ENCODE results near the gene FAM222A.

FAM222A gene

GRCh38 chr12:109713187-109714070 is at the start of gene FAM222A:
TSS of gene FAM222A (plus strand) at chr12:109713825. CDS start at chr12:109744147, 30,322 bp downstream.
- peaks cover 12% of the 10 kb centered on the region for H3K4me1 Mint-ChIP-seq
- H3K27me3 Mint-ChIP-seq: peaks cover 62% of the 10 kb centered on the region
- no peak within 1 kb of the TSS for H3K27ac Mint-ChIP-seq
- H3K36me3 Mint-ChIP-seq: no peaks in the 10 kb centered on the region
- H3K4me3 Mint-ChIP-seq: peak within 1 kb of the TSS; percentile 82
- peak; percentile 94 for ATAC-seq
- no peaks in the 10 kb centered on the region for H3K9me3 Mint-ChIP-seq

- H3K27me3 Mint-ChIP-seq: peaks cover 11% of the 10 kb centered on the region
- no peak overlapping the region for H3K27ac Mint-ChIP-seq
- H3K4me1 Mint-ChIP-seq: no peaks in the 10 kb centered on the region
- H3K4me3 Mint-ChIP-seq: no peak overlapping the region
- H3K36me3 Mint-ChIP-seq: no peaks in the 10 kb centered on the region
- no peaks in the 10 kb centered on the region for H3K9me3 Mint-ChIP-seq
- ATAC-seq: no peak
These were observed 49.2 kb upstream of the FAM222A start for GRCh38 chr12:109664402-109664801.

- H3K4me3 Mint-ChIP-seq: no peak overlapping the region
- peaks cover 27% of the 10 kb centered on the region for H3K27me3 Mint-ChIP-seq
- H3K27ac Mint-ChIP-seq: no peak overlapping the region
- no peak for ATAC-seq
- no peaks in the 10 kb centered on the region for H3K9me3 Mint-ChIP-seq
- H3K36me3 Mint-ChIP-seq: no peaks in the 10 kb centered on the region
- no peaks in the 10 kb centered on the region for H3K4me1 Mint-ChIP-seq
These were observed 47.6 kb upstream of the FAM222A start for GRCh38 chr12:109666068-109666467.

- ATAC-seq: no peak
- H3K27me3 Mint-ChIP-seq: peaks cover 32% of the 10 kb centered on the region
These were observed 42.9 kb upstream of the FAM222A start for GRCh38 chr12:109670731-109671130.

GRCh38 chr12:109671502-109671901 is 42.1 kb upstream of the FAM222A start:
- peaks cover 32% of the 10 kb centered on the region for H3K27me3 Mint-ChIP-seq
- no peaks in the 10 kb centered on the region for H3K36me3 Mint-ChIP-seq
- no peak for ATAC-seq
- H3K4me3 Mint-ChIP-seq: no peak overlapping the region
- no peaks in the 10 kb centered on the region for H3K4me1 Mint-ChIP-seq
- no peaks in the 10 kb centered on the region for H3K9me3 Mint-ChIP-seq
- no peak overlapping the region for H3K27ac Mint-ChIP-seq

More at GRCh38 chr12:109670731-109671130, 42.9 kb upstream of the FAM222A start:
- Mint-ChIP-seq H3K4me3 (no peak overlapping the region), H3K36me3 (no peaks in the 10 kb centered on the region), H3K4me1 (no peaks in the 10 kb centered on the region), H3K27ac (no peak overlapping the region), H3K9me3 (no peaks in the 10 kb centered on the region)

GRCh38 chr12:109673379-109673778 is 40.2 kb upstream of the FAM222A start:
- H3K36me3 Mint-ChIP-seq: no peaks in the 10 kb centered on the region
- H3K27ac Mint-ChIP-seq: no peak overlapping the region
- no peak overlapping the region for H3K4me3 Mint-ChIP-seq
- H3K4me1 Mint-ChIP-seq: no peaks in the 10 kb centered on the region
- ATAC-seq: no peak
- H3K27me3 Mint-ChIP-seq: peaks cover 32% of the 10 kb centered on the region
- no peaks in the 10 kb centered on the region for H3K9me3 Mint-ChIP-seq

- Mint-ChIP-seq H3K9me3 (no peaks in the 10 kb centered on the region), H3K36me3 (no peaks in the 10 kb centered on the region), H3K27me3 (peaks cover 27% of the 10 kb centered on the region), H3K4me1 (no peaks in the 10 kb centered on the region), H3K27ac (no peak overlapping the region), H3K4me3 (no peak overlapping the region)
- ATAC-seq: no peak
These were observed 39.7 kb upstream of the FAM222A start for GRCh38 chr12:109673884-109674283.

- no peak overlapping the region for H3K27ac Mint-ChIP-seq
These were observed 38.2 kb upstream of the FAM222A start for GRCh38 chr12:109675411-109675810.

GRCh38 chr12:109677279-109677691 is 36.3 kb upstream of the FAM222A start:
- H3K4me3 Mint-ChIP-seq: no peak overlapping the region
- no peaks in the 10 kb centered on the region for H3K27me3 Mint-ChIP-seq
- no peak overlapping the region for H3K27ac Mint-ChIP-seq
- no peak for ATAC-seq
- no peaks in the 10 kb centered on the region for H3K9me3 Mint-ChIP-seq
- H3K4me1 Mint-ChIP-seq: no peaks in the 10 kb centered on the region
- H3K36me3 Mint-ChIP-seq: no peaks in the 10 kb centered on the region

More at GRCh38 chr12:109675411-109675810, 38.2 kb upstream of the FAM222A start:
- no peaks in the 10 kb centered on the region for H3K4me1 Mint-ChIP-seq
- no peaks in the 10 kb centered on the region for H3K36me3 Mint-ChIP-seq
- no peaks in the 10 kb centered on the region for H3K9me3 Mint-ChIP-seq
- ATAC-seq: no peak
- H3K4me3 Mint-ChIP-seq: no peak overlapping the region
- H3K27me3 Mint-ChIP-seq: peaks cover 12% of the 10 kb centered on the region

GRCh38 chr12:109678719-109679118 is 34.9 kb upstream of the FAM222A start:
- ATAC-seq: no peak
- Mint-ChIP-seq H3K36me3 (no peaks in the 10 kb centered on the region), H3K27ac (no peak overlapping the region), H3K4me3 (no peak overlapping the region), H3K4me1 (no peaks in the 10 kb centered on the region), H3K9me3 (peaks cover 4% of the 10 kb centered on the region), H3K27me3 (peaks cover 11% of the 10 kb centered on the region)

- Mint-ChIP-seq H3K27ac (no peak overlapping the region), H3K36me3 (no peaks in the 10 kb centered on the region)
These were observed 33.9 kb upstream of the FAM222A start for GRCh38 chr12:109679501-109680263.

GRCh38 chr12:109680264-109681005 is 33.2 kb upstream of the FAM222A start:
- H3K9me3 Mint-ChIP-seq: peaks cover 4% of the 10 kb centered on the region
- H3K36me3 Mint-ChIP-seq: no peaks in the 10 kb centered on the region
- ATAC-seq: no peak
- H3K4me1 Mint-ChIP-seq: no peaks in the 10 kb centered on the region
- peaks cover 22% of the 10 kb centered on the region for H3K27me3 Mint-ChIP-seq
- H3K27ac Mint-ChIP-seq: no peak overlapping the region
- no peak overlapping the region for H3K4me3 Mint-ChIP-seq

More at GRCh38 chr12:109679501-109680263, 33.9 kb upstream of the FAM222A start:
- ATAC-seq: no peak
- H3K4me3 Mint-ChIP-seq: no peak overlapping the region
- H3K9me3 Mint-ChIP-seq: peaks cover 4% of the 10 kb centered on the region
- H3K27me3 Mint-ChIP-seq: peaks cover 18% of the 10 kb centered on the region
- no peaks in the 10 kb centered on the region for H3K4me1 Mint-ChIP-seq

- no peaks in the 10 kb centered on the region for H3K36me3 Mint-ChIP-seq
- H3K9me3 Mint-ChIP-seq: peaks cover 4% of the 10 kb centered on the region
- no peak overlapping the region for H3K4me3 Mint-ChIP-seq
- peaks cover 22% of the 10 kb centered on the region for H3K27me3 Mint-ChIP-seq
- H3K4me1 Mint-ChIP-seq: no peaks in the 10 kb centered on the region
- H3K27ac Mint-ChIP-seq: no peak overlapping the region
- ATAC-seq: no peak
These were observed 31.5 kb upstream of the FAM222A start for GRCh38 chr12:109681986-109682707.

- H3K27me3 Mint-ChIP-seq: peaks cover 22% of the 10 kb centered on the region
- ATAC-seq: no peak
- H3K27ac Mint-ChIP-seq: no peak overlapping the region
- H3K4me3 Mint-ChIP-seq: no peak overlapping the region
- no peaks in the 10 kb centered on the region for H3K4me1 Mint-ChIP-seq
- peaks cover 4% of the 10 kb centered on the region for H3K9me3 Mint-ChIP-seq
- no peaks in the 10 kb centered on the region for H3K36me3 Mint-ChIP-seq
These were observed 30.9 kb upstream of the FAM222A start for GRCh38 chr12:109682708-109683060.

Data from stimulated activated memory B cell treated with anti-CD40 and anti-IgM and Interleukin-4, amounts not matched to agents 10 μg/mL and 1 μg/mL and 100 μg/mL, for 72 hours (primary cell).